Measurements from ENCODE around the gene CD82. TPM values are rescaled to one million over a fixed set of nuclear protein-coding genes. Genes with fewer than 3 reads are reported as not detected.
"Not testable (repeated sequence)": the region's sequence is repeated elsewhere in the genome, so short reads cannot be mapped to it uniquely, and the experiment has no call there.

Gene CD82
- total RNA-seq, 1 donor from 2014 or later = 79.9 TPM

DNA sequence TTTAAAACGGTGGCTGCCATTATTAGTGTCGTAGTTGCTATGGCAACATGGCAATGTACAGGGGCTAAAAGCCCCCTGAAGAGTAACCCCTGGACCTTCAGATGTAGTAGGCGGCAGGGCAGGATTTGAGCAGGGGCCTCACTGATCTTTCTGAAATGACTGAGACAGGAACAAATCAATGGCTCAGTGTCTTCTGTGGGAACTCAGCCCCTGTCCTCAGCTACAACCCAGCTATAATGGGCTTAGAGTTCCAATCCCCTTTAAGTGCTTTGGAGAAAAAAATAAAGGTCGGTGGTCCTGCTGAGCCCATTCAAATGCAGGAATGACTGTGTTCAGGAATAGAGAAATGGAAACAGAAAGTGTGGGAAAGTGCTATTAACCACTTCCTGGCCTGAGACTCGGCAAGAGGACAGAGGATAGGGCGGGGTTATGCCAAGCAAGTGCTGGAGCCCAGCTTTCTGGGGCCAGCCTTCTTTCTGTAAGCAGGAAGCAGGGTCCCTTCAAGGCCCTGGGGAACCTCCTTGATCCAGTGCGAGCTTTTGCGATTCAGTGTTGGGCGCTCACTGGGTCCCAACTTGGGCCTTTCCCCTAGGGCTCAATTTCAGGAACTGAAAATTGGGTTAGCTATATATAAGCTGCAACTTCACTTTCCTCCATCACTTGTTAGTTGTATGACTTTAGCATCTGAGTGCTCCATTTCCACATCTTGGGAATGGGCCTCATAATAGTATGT is 6.1 kb upstream of the CD82 start:
- DNase-seq (ENCODE audit: extremely low read depth, low read depth, low spot score) = no peak

DNA sequence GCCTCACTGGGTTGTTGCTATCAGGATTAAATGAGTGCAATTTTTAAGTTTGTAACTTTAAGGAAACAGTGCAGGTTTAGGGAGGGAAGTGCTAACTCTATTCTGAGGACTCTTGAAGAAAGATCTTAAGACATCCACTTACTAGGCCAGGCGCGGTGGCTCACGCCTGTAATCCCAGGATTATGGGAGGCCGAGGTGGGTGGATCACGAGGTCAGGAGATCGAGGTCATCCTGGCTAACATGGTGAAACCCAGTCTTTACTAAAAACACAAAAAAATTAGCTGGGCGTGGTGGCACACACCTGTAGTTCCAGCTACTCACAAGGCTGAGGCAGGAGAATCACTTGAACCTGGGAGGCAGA is 5.5 kb upstream of the CD82 start:
- DNase-seq (ENCODE audit: extremely low read depth, low read depth, low spot score) = not testable (repeated sequence)

DNA sequence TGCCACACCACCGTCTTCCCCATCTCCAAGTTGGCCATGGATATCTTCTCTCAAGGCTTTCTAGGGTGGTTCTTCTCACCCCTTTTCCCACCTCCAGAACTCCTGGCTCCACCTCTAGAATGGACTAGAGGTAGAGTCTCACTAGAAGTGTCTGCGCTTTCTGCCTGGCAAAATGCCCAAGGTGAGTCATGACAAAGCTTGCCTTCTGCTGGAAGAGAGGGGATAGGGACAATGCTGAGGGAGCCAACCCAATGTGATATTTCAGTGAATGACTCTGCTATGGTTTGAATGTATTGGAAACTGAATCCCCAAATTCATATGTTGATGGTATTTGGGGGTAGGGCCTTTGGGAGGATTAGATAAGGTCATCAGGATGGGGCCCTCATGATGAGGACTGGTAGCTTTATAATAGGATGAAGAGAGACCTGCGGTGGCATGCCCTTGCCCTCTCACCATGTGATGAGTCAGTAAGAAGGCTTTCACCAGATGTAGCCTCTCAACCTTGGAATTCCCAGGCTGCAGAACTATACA is 4.1 kb upstream of the CD82 start:
- no peak for DNase-seq (ENCODE audit: extremely low read depth, low read depth, low spot score)

DNA sequence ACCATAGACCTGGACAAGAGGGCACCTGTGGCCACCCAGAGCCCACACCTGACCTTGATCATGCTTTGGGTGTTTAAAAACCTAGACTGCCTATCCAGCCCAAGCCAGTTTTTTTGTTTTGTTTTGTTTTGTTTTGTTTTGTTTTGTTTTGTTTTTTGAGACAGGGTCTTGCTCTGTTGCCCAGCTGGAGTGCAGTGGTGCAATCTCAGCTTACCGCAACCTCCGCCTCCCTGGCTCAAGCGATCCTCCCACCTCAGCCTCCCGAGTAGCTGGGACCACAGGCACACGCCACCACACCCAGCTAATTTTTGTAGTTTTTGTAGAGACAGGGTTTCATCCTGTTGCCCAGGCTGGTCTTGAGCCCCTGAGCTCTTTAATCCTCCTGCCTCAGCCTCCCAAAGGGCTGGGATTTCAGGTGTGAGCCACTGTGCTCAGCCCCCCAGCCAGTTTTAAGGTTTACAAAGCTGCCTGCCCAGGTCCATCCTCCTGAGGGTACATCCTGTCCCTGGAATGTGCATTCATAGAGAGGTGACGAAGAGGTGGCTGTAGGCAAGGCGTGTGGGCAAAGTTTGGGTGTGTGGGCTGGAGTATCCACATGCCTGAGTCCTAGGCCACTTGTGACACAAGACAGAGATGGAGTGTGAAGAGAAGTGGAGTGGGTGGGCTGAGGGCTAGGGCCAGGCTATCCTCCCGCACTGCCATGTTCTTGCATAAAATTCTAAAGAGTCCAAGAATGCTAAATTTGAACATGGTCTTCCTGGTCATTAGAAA is 3.3 kb upstream of the CD82 start:
- DNase-seq (ENCODE audit: extremely low read depth, low read depth, low spot score) = no peak

DNA sequence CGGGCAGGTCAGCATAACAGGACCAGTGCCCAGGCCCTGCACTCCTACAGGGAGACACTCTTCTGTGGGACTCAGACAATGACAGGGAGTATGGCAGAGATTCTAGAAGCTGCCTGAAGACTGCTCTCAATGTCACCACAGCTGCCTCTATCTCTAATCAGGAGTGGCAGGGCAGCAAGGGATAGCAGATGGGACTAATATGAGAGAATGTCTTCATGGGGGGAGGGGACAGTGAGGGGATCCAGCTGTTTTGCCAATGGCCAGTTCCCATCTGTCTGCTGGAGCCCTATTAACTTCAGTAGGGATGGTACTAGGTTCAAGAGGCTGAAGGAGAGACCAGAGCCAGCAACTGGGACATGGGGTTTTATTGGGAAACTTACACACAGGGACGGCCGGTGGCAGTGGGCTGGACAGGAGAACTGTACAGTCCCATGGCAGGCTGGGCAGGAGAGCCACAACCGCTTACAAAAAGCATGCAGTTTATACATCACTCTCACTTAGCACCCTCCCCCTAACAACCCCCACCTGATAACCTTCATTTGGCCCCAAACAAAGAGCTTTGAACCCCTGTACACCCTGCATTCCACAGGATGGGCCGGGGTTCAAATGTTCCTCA is 2.5 kb upstream of the CD82 start:
- no peak for DNase-seq (ENCODE audit: extremely low read depth, low read depth, low spot score)

DNA sequence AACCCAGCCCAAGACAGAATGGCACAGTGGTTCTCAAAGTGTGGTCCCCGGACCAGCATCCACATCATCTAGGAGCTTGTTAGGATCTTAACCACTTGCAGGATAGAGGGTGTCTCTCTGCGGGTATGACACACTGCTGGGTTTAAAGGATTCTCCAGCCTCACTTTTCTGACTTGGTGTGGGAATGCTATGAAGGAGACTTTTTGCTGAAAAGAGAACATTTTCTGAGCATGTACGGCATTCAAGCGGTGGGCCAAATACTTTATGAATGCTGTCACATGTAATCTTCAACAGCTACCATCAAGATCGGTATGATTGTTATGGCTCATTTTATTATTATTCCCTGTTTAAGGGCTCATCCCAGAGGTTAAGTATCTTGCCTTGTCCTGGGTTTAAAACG is 1.8 kb upstream of the CD82 start:
- no peak for DNase-seq (ENCODE audit: extremely low read depth, low read depth, low spot score)

DNA sequence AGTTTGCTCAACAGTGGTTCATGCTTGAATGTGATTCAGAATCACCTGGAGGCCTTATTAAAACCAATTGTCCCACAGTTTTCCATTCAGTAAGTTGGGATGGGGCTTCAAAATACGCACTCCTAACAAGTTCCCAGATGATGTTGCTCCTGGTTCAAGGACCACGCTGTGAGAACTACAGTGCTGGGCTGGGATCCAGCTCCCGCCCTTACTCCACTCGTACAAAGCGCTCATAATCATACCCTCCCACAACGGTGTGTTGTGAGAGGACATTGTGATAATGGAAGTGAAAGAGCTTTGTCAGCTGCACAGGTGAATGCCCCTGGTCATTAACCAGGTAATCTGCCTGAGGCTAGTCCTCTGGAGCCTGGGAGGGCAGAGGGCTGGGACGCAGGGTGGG is 1.3 kb upstream of the CD82 start:
- no peak for DNase-seq (ENCODE audit: extremely low read depth, low read depth, low spot score)

DNA sequence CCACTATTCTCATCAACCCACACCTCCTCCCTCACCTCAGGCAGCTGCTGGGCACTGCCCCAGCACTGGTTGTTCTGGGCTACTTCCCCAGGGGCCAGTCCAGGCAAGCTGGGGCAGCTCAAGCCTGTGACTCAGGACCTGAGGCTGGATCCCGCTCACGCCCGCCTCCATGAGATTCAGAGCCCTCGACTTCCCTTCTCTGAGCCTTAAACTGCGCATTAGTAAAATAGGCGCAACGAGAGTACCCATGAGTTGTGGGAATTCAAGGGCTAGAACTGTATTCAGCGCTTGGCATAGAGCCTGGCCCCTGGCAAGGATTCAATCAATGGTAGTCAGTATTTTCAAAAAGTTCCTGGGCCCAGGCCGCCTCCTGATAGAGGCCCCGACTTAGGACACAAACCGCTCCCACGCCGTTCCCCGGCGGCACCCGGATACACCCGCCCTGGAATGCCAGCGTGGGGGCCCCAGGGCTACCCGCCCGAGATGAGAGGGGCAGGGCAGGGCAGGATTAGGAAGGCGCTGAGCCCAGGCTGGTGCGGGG is 723 bp upstream of the CD82 start:
- no peak for DNase-seq (ENCODE audit: extremely low read depth, low read depth, low spot score)

DNA sequence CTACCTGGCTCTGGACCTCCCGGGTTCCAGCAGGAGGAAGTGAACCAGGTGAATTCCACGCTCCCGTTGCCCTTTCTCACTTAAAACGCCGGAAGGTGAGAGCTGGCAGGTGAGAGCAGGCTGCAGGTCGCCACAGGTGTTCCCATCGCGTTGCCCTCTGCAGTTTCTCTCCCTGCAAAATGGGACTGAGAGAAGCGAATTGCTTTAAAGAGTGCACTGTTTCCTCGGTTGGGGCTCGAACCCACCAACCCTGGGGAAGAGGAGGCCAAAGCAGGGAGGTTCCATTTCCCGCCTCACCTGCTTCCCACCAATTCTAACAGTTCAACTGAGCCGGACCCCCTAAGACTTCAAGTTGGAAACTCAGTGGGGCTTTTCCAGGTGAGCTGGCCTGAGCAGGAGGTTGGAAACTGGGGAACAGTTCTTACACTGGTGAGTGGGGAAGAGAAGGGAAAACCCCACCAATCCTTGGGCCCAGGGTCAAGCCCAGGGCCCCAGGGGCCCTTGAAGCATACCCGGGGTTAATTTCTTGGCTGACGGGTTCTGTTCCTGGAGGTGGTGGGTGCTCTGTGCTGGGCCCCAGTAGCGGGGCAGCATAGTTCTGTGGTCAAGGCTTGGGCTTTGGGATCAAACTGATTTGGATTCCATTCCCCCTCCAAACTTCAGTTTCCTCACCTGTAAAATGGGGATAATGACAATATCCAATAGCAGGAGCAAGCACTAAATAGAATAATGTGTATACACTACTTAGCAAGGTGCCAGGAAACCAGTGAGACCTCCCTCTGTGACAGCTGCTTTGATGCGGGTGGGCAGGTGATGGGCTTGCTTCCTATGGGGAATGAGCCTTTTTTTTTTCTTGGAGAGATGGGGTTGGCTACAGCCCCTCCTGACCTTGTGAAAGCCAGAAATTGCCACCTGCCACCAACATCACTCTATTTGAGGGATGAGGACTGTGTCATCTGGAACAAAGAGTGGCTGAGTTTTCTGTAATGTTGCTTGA is 788 bp downstream of the CD82 start:
- DNase-seq (ENCODE audit: extremely low read depth, low read depth, low spot score) = no peak

DNA sequence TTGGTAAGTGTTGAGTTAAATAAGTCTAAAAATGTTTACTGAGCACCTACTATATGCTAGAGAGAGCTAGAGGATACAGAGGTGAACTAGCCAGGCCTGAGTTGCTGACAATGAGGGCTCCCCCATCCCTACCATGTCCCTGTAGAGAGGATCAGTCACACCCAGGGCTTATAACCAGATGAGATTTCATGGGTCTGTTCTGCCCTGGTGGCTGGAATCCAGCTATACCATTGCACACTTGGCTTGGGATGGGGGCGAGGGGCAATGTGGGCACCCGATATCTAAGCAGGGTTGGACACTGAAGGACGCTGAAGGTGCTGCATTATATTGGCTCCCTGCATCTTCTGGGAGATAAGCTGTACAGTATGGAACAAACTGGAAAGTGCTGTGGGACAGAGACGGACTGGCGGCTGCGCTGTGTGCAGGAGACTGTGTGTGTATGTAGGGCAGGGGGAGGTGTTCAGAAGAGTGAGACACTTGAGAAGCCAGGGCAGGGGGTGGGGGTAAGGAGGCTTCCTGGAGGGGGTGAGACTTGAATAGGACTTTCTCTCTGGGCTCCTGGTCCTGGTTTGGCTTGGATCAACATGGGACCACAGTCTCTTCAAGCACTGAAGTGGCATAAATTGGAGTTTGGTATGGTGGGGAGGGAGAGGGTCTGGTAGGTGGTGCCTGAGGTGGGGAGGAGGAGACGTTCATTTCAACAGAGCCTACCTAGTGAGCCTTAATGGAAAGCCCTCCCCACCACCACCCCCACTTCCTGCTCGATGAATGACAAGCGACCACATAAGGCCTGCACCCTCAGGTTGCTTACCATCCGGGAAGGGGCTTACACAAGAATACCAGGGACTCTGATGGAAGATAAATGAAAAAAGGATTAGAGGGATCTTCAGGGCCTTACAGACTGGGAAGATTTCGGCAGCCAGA is 1.8 kb downstream of the CD82 start:
- no peak for DNase-seq (ENCODE audit: extremely low read depth, low read depth, low spot score)

DNA sequence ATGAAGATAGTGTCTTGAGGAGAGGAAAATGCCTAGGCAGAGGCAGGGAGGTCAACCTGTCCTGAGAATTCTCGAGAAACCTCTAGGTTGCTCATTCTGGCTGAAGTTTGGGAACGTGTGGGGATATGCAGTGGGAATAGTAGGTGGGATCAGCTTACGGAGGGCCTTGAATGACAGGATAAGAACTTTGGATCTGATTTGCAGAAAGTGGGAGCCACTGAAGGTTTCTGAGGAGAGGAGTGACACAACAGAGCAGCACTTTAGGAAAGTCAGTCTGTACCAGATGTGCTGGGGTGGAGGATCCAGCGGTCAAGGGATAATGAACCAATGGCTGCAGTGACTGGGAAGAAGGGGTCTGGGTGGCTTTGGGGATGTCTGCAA is 2.4 kb downstream of the CD82 start:
- DNase-seq (ENCODE audit: extremely low read depth, low read depth, low spot score) = no peak

DNA sequence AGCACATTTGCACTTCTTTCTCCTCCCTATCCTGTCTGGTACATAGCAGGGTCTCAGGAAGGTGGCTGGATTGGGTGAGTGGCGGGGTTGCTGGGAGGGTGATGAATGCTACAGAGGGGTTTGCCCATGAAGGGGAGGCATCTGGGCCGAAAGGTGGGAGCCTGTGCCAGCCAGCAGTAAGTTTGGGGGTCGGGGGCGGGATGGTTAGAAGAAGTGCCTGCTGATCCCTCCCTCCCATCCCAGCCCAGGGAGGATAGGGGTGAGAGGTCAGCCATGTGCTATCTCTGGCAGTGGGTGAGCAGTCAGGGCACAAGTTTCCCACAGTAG is 2.8 kb downstream of the CD82 start:
- no peak for DNase-seq (ENCODE audit: extremely low read depth, low read depth, low spot score)

DNA sequence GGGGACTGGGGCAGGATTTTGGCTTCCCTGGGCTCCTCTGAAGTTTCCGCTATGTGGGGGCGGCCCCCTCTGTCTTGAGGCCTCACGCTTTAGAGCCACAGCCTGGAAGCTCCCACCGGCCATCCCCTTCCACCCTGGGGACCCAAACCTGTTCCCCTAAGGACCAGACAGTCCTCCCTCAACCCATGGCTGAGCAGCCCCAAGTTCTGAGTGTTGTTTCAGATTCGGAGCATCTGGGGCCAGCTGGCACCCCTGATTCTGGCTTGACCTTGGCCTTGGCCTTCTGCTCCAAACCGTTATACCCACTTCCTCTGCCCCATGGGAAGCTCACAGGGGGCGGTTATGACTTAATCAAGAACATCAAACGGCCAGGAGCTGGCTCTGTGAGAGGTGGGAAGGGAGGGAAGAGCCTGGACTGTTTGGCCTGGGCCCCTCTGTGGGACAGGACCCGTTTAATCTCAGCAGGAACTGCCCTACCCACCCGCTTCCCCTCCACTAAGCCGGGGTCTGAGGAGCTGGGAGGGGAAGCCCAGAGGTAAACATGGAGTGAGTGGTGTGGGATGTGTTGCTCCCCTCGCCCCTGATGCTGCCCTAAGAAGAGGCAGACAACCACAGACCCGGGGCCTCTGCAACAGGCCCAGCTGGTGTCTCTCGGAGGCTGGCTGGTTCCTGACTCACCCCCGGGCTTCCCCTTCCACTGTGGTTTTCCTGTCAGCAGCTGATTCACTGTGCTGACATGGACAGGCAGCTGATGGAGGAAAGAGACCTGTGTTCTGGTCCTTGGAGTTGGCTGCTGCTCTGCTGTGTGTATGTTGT is 3.4 kb downstream of the CD82 start:
- no peak for DNase-seq (ENCODE audit: extremely low read depth, low read depth, low spot score)

DNA sequence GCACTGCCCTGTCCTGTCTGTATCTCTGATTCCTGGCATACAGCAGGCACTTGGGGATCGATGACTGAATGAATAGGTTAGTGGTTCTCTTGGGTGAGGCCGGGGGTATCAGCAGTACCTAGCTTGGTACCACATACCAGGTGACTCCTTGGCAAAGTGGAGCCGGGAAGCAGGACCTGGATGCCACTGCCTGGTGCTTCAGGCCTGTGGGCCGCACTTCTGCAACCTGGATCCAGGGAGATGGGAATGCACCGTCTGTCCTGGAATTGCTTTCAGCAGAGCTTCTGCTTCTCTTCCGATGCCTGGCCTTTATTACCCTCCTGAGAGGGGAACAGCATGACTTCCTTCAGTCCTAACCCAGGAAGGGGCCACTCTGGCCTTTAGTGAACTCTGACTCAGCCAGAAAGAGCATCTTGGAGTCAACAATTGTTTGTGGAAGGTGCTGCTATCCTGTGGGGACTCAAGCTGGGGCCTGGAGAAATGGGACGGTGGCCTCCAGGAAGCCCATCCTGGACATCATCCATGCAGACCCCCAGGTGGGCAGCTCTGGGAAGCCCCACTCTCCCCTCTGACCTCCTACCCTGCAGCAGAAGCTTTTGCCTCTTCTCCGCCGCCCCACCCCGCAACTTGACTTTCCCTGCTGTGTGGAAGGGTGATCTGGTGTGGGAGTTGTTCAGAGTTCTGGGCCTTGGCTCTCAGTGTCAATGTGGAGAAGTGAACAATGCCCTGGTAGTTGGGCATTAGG is 5.1 kb downstream of the CD82 start:
- no peak for DNase-seq (ENCODE audit: extremely low read depth, low read depth, low spot score)

DNA sequence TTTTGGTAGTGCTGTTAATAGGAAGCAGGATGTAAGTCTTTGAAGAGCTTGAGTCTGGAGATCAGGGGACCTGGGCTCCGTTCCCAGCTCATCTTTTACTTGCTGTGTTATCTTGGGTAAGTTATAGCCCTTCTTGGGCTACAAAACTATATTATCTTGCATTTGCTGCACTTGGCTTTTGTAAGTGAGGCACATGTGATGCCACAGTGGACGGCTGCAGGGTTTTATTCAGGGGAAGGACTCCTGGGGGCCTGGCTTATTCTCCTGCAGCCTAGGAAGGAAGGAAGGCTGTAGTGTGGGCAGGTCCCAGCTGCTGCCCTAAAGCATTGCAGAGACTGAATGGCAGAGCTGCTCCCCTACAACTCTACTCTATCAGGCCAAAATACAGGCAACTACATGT is 6.4 kb downstream of the CD82 start:
- DNase-seq (ENCODE audit: extremely low read depth, low read depth, low spot score) = no peak

DNA sequence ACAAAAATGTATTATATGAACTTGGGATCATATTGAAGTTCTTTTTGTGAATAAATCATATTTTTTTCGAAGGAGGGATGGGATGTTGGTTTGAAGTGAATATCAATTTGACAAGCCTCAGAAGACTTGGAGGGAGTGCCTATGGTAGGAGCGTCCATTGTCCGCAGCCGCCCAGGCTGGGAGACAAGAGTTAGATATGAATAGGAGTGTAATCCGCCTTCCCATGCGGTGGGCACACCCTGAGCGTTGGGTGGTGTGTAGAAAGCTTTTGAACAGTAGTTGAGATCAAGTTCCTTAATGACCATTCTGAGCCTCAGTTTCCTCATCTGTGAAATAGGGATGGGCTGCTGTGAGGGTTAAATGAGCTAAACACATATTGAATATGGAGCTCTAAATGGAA is 7.0 kb downstream of the CD82 start:
- DNase-seq (ENCODE audit: extremely low read depth, low read depth, low spot score) = no peak

DNA sequence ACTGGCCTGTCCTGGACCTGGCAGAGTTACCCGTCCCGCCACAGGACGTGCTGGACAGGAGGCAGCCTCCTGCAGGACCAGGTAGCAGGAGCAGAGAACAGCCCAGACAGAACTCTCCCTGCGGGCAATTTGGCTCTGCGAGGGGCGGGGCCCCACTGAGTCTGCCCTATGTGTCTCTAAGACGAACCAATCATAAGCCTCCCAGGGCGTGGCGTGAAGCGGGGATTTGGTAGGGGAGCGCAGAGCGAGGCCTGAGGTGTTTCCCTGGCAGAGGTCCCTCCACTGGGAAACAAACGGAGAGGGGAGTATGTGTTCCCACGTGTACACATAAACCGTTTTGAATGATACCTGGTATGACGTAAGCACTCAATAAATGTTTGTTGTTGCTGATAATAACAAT is 7.4 kb downstream of the CD82 start:
- no peak for DNase-seq (ENCODE audit: extremely low read depth, low read depth, low spot score)

DNA sequence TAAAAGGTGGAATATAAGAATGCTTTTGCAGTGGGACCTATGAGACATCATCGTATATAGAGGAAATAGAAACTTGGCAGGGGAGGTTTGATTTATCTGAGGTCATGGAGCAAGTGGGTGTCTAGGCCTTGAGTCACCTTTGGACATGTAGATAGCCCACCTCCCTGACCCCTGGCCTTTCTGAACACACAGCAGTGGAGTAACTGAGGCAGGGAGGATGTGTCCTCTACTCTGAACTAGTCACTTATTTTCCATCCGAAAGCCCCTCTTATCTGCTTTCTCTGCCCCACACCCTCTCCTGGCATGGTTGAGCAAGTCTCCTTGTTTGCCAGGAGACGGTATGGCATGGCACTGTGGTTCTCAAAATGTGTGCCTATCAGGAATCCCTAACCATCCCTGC is 7.9 kb downstream of the CD82 start:
- no peak for DNase-seq (ENCODE audit: extremely low read depth, low read depth, low spot score)

Data from glomerular endothelial cell (primary cell).